HG02759 (cell line): Measurements from ENCODE around the gene JARID2.

Experiments used
- ATAC-seq: cut with Tn5 transposase; IDR thresholded peaks from one replicate; pipeline ENCODE4 v1.9.1; 2021; ENCODE audit warnings: mild to moderate bottlenecking, moderate library complexity; ENCODE audit not compliant: unreplicated experiment

The JARID2 gene

DNA sequence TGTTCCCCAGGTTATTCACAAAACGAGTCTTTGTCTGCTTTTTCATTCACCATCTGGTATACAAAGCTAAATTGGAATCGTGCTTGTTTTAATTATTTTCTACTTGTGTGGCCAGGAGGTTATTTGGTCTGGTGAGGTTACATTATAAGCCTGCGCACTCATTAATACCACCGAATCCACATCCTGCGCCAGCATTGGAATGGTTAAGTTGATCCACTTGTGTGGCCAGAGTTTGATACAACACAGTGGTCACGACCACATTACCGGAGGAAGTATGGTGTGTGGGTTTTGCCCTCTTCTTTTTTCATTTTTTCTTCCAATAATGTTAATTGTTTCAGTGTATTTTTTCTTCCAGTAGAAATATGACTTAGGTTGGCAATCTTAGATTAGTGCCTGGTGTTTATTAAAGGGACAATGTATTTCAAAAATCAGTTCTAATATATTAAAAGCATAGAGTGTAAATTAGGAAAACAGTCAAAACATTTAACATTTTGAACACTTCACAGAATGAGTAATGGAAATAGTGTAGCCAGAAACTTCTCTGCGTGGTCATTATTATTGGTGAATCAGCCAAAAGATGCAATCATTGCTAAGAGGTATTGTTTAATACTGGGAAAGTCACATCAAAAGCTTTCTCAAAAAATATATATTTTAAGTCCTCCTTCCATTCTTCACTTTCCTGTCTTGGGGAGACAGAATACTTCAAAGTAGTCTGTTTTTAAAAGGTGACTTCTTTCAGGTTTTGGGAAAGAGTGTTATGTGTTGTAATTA is 84.5 kb downstream of the JARID2 start:
- ATAC-seq: no peak

DNA sequence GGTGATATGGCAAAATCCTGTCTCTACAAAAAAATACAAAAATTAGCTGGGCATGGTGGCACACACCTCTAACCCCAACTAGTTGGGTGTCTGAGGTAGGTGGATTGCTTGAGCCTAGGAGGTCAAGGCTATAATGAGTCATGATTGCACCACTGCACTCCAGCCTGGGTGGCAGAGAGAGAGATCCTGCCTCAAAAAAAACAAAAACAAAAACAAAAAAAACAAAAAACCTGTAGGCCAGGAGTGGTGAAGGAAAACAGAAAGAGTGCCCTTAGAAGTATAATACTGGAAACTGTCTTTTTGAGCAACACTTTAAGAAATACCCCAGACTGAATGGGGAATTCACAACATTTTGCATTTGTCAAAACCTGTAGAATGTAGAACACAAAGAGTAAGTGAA is 85.3 kb downstream of the JARID2 start:
- no peak for ATAC-seq

DNA sequence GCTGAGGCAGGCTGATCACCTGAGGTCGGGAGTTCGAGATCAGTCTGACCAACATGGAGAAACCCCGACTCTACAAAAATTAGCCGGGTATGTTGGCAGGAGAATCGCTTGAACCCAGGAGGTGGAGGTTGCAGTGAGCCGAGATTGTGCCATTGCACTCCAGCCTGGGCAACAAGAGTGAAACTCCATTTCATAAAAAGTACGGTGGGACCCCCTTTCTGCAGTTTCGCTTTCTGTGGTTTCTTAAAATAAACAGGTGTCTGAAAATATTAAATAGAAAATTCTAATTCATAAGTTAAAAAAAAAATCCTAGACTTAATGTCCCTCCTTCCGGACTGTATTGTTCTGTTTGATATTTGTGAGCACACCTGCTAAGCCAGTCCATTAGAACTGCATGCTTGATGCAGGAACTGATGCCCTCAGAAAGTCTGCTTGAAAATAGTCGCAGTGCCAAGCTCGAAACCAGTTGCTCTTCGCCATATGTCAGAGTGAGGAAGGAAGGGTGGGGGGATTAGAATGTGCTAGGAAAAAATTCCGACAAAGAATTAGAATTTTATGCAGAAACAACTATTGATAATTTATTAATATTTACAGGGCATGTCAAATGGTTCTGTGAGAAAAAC is 85.9 kb downstream of the JARID2 start:
- ATAC-seq: no peak

DNA sequence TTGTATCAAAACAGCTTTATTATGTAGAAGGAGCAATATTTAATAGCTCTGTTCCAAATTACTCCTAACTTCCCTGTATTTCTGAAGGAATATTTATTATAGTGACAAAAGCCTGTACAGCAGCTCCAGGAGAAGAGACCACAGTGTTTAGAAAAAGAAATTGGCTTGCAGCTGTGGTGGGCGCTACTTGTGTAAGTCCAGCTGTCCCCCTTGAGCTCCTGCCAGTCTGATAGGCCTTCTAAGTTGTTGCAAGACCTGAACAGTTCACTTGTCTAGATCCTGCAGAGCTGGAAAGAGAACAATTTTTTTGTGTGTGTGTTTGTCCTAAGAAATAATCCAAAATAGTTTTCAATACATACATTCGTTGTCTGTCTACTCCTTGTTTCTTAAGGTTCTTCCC is 86.6 kb downstream of the JARID2 start:
- ATAC-seq: no peak

DNA sequence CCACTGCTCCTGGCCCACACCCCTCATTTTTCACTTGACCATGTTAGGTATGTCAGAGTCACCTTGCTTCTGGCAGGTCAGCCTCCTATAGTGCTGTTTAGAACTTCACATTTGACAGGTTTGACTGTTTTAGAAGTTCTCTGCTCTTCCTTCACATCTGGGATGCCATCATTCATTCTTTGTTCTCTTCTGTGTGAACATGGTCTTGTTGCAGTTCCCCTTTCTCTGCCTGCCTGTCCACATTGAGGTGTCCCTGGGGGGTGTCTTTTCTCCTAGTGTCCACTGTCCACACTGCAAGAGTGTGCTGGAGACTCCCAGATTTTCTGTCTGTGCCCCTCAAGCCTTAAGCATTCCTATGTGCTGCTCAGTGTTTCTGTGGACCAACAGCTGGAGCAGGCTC is 89.5 kb downstream of the JARID2 start:
- ATAC-seq: no peak

DNA sequence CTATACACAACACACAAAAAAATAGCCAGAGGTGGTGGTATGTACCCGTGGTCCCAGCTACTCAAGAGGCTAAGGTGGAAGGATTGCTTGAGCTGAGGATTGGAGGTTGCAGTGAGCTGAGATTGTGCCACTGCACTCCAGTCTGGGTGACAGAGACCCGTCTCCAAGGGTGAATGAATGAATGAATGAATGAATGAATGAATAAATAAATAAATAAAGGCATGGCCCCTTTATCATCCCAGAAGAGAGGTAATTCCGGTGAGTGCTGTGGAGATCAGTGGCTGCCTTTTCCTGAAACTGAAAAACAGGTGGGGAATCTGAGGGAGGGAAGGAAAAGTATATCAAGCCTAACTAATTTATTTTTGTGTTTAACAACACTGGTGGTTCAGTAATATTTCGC is 90.0 kb downstream of the JARID2 start:
- no peak for ATAC-seq

DNA sequence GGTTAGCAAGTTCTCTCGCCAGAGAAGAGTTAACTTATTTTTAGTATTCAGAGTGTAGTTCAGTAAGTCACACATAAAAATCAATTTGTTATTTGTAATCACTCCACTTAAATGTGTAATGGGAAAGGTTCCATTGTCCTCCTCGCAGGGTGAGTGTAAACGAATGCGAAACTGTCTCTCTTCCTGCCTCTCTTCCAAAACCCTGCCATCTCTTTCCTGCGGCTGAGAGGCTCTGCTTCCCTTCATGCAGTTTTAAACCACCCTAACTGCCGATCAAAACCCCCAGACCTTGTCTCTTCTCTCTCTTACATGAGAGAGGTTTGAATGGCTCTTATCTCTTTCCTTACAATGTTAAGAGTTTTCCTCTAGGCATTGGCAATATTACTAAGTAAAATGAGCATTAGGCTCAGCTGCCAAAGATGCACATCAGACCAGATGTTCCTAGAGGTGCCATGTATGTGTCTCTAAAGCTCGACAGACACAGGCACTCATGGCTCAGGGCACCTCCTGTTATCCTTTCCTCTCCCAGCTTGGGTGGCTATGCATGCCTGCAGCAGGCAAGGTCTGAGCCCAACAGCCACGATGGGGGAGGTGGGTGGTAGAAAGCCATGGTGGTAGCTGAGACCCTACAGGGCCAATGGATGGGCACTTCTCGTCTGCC is 91.2 kb downstream of the JARID2 start:
- ATAC-seq: no peak

DNA sequence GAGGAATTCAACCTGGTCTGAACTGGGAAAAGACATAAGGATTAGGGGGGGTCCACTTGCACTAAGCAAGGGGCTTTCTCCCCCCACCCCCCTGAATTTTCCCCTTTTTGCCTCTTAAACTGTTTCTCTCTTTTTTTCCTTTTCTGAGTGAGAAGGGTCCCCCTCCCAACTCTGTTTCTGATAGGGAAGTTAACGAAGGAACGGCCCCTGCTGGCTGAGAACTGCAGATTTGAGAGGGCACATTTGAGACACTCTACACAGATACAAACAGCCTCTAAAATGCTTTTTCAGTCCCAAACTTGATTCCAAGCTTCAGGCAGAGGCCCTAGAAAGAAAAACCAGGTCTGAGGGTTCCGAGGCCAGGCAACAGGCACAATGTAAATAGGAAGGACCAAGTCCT is 91.7 kb downstream of the JARID2 start:
- ATAC-seq: no peak

DNA sequence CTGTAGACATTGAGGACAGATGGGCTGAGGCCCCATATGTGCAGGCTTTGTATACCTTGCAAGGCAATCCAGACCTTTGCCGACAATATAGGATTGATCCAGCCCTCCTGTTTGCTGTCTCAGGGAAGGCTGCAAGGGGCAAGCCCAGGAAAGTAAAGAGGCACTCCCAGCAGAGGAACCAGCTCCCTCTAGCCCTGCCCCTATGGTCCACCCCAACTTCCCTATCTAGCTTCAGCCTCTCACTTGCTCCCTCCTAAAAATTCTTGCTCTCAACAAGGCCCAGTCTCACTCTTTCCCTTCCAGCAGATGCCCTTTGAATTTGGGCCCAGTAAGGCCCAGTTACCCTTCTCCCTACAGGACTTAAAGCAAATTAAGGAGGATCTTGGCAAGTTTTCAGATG is 92.6 kb downstream of the JARID2 start:
- no peak for ATAC-seq

DNA sequence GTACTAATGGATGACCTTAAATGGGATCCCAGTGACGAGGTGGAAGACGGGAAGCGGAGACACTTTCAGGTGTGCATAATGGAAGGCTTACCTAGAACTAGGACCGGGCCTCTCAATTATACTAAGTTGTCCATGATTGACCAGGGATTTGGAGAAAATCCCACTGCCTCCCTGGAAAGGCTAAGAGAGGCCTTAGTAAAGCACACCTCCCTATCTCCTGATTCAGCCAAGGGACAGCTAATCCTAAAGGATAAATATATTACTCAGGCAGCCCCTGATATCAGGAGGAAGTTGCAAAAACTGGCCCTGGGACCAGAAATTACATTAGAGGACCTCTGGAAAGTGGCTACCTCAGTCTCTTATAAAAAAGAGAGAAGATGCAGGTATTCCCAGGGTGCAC is 93.2 kb downstream of the JARID2 start:
- no peak for ATAC-seq

DNA sequence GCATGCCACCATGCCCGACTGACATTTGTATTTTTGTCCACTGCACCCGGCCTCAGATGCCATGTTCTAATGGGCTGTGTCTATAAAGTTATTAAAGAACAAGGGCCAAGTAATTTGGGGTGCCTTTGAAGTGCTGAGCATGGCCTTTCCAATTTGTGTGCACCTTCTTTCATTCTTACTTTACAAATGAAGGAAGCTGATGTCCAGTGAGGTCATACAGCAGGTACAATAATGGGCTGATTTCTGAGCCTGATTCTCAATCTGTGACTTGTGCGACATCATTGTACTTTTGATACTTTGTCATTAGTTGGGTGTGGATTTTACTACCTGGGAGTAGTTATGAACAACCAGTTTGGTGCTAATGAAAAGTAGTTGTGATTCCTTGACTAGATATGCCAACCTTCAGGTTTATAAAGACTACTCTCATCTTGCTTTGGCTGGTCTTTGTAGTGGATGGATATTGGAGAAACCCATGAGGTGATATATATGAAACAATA is 94.3 kb downstream of the JARID2 start:
- ATAC-seq: no peak

DNA sequence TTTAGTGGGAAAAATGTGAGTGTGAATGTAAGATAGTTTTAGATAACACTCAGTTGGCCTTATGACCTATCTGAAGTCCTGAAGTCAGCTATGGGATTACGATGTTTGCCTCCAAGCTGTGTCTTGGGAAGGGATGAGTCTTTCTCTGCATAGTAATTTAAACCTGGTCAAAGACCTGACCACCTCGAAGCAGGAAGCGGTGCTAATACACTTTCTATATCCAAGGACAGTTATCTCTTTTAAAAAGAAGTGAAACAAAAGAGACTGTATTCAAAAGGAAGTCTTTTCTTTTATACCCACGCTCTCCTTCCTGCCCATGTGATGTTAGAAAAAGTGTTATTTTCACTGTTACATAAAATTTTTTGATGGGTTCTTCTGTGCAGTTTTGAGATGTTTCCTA is 94.9 kb downstream of the JARID2 start:
- peak; percentile 52 for ATAC-seq

DNA sequence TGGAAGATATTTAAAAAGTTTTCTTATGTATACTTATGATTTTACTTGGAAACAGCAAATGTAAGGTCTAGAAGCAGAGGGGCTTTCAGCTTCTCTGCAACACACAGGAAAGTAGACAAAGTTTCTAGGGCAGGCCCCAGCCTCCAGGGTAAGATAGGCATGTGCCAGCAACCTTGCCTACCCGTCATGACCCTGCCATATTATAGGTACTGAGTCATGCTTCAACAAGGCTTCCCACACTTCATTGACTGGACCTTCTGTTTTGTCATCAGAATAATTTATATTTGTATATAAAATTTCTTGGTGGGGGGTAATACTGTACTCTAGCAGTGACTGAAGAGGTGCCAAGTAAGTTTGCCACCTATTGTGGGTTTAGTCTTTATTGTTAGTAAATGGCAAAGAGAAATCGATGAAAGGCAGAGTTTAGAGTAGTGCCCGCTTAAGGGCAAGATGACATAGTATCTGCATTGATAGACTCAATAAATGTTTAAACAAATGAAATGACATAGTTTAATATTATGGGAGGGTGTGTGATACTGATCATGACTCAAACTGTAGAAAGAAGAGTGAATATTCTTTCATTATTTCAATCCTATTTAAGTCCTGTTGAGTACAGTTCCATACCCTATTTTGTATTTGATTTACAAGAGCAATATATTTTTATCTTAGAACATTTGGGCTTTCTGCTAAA is 95.6 kb downstream of the JARID2 start:
- no peak for ATAC-seq

DNA sequence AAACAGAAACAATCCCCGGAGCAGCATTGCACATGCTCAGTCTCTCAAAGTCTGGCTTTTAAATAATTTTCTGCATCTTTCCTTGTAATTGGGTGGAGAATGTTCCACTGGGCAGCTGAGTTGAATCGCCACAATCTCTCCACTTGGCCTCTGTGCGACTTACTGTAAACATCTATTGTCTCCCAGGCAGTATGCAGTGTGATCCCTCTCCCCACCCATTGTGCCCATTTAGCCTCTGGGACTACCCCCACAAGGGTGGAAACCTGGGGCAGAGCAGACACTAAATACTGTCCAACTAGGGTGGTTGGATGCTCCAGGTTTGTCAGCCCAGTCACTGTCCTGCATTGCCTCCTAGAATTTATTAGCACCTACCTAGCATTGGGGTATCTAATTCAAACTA is 96.2 kb downstream of the JARID2 start:
- no peak for ATAC-seq

DNA sequence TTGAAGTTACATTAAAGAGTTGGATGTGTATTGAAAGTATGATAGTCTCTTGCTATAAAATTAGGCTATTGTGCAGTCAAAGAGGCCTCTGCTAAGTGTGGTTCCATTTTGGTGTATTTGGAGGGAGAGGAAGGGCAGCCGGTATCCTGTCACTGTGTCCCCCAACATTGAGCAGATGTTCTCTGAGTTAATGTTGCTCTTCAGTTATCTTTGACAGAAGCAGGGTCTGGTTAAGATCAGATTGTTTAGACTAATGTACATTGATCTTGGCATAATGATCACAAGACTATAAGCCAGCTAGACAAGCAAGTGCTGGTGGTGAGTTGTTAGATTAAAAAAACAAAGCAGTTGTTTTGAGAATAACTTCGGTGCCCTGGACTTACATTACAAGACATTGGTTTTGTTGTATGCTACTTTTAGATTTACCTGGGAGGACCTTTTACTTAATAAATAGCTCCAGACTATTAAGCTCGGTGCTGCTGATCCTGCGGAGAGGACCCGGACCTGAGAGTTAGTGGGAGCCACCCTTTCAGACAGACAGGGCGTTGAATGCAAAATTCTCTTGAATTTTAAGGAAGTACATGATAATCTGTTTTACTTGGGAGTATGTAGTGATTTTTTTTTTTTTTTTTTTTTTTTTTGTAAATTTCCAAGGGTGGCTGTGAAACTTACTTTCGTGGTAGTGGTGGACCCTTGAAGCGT is 97.8 kb downstream of the JARID2 start:
- no peak for ATAC-seq

DNA sequence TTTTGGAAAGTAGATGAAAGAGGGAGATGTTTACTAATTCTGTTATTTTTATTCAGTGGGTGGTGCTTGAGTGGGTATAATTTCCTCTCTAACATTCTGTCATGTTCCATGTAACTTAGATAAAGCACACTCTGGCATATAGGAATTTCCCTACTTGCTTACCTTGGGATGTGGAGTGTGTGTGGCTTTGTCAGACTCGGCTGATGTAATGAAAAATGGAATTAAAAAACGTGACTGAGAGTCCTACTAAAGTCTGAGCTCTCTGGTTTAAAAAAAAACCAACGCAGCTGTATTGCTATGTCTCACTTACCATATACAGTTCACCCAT is 98.3 kb downstream of the JARID2 start:
- no peak for ATAC-seq

DNA sequence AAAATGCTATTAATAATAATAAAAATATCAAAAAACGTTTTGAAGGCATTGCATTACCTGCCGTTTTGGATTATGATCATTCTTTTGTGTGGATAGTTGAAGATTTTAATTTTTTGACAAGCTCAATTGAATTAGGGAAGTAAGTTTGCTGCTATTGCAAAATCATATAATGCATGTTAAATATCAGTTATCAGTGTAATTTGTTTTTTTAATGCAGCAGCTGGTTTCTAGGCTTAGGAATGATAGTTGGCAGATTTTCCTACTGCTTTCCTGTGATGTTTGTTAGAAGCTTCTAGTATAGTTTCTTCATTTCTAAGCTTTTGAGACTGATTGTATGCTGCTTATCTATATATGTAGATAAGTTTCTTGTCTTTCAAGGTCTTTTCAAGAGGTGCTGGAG is 99.0 kb downstream of the JARID2 start:
- no peak for ATAC-seq

DNA sequence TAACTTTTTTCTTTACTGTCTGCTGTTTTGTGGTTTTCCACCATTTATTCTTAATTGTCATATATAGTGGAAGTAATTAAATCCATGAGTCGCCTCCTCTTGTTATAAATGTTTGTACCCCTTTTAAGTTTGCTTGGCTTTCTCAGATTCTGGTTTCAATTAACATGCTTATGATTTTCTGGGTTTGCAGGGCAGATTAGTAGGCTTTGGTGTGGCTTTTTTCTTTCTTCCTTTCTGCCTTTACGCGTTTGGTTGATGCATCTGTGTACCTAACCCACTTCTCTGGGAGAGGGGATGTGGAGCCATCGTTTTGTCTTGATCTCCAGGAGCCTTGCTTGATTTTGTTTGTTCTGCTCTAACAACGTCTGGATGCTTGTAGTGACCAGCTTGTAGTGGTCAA is 100.4 kb downstream of the JARID2 start:
- no peak for ATAC-seq

DNA sequence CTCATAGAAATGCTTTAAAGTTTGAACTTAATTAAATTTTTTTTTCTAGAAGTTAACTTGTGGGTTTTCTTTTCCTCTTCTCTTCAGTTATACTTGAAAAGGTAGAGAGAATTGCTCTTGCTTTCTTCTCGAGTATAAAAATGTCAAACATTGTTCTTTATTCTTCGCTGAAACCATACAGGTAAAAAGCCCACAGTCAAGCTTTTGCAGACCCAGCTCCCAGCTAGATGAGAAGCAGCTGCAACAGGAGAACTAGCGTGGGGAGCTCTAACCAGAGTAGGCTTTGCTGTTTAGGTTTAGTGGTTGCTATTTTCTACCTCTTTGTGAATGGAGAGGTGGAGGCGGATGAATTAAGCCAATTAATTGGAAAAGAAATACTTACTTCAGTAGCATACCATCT is 102.7 kb downstream of the JARID2 start:
- no peak for ATAC-seq

DNA sequence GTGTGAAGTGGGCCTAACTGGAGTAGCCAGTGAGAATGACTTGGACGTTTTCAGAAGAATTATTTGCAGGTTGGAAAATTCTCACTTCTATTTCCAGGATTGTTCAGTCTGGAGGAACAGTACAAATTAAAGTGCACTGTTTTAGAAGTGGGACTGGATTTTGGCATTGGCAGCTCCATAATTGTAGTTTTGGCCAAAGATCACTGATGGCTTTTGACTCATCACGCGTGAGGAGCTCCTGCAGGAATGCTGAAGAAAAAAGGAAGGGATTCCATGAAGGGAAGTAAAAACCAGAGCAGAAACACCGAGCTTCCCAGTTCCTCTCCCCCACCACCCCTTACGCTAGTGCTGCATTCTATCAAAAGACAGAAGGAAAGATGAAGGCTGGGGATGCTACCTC is 103.5 kb downstream of the JARID2 start:
- no peak for ATAC-seq
